Ishikawa (cell line): ENCODE data around the gene CLSTN2.

Experiments used
- CEBPB ChIP-seq: IDR thresholded peaks from 2 replicates; pipeline ENCODE4 v1.6.1; 2012
- CREB1 ChIP-seq: IDR thresholded peaks from 2 replicates; pipeline ENCODE4 v1.6.1; 2012; ENCODE audit warnings: low read depth
- EGR1 ChIP-seq: IDR thresholded peaks from 2 replicates; pipeline ENCODE4 v1.6.1; 2012
- EP300 ChIP-seq: IDR thresholded peaks from 2 replicates; pipeline ENCODE4 v1.6.1; 2012; ENCODE audit warnings: borderline replicate concordance
- FOXM1 ChIP-seq: IDR thresholded peaks from 2 replicates; pipeline ENCODE4 v1.6.1; 2012; ENCODE audit warnings: low read depth, borderline replicate concordance
- MAX ChIP-seq: IDR thresholded peaks from 2 replicates; pipeline ENCODE4 v1.6.1; 2012
- NFIC ChIP-seq: IDR thresholded peaks from 2 replicates; pipeline ENCODE4 v1.6.1; 2012
- RAD21 ChIP-seq: IDR thresholded peaks from 2 replicates; pipeline ENCODE4 v1.6.1; 2012; ENCODE audit warnings: low read depth
- TAF1 ChIP-seq: IDR thresholded peaks from 2 replicates; pipeline ENCODE4 v1.6.1; 2012; ENCODE audit warnings: low read depth, mild to moderate bottlenecking
- TCF12 ChIP-seq: IDR thresholded peaks from 2 replicates; pipeline ENCODE4 v1.6.1; 2012; ENCODE audit warnings: low read depth
- TEAD4 ChIP-seq: IDR thresholded peaks from 2 replicates; pipeline ENCODE4 v1.6.1; 2012
- YY1 ChIP-seq: IDR thresholded peaks from 2 replicates; pipeline ENCODE4 v1.6.1; 2012; ENCODE audit warnings: low read depth
- ZBTB7A ChIP-seq: IDR thresholded peaks from 2 replicates; pipeline ENCODE4 v1.6.1; 2012; ENCODE audit warnings: low read depth
- TF ChIP-seq, protein P1 (sequence below): IDR thresholded peaks from 2 replicates; pipeline ENCODE4 v1.6.1; 2012; ENCODE audit warnings: low read depth, mild to moderate bottlenecking
- TF ChIP-seq, protein P2 (sequence below): IDR thresholded peaks from 2 replicates; pipeline ENCODE4 v1.6.1; 2012

CLSTN2 gene

GRCh38 chr3:139940622-139941021, 5.6 kb downstream of the CLSTN2 start:
- TF ChIP-seq ZBTB7A (no peak), NFIC (no peak), TEAD4 (no peak), TCF12 (no peak), EP300 (no peak), MAX (no peak), EGR1 (no peak), YY1 (no peak), CEBPB (no peak), FOXM1 (no peak)
- TF ChIP-seq, protein P1, sequence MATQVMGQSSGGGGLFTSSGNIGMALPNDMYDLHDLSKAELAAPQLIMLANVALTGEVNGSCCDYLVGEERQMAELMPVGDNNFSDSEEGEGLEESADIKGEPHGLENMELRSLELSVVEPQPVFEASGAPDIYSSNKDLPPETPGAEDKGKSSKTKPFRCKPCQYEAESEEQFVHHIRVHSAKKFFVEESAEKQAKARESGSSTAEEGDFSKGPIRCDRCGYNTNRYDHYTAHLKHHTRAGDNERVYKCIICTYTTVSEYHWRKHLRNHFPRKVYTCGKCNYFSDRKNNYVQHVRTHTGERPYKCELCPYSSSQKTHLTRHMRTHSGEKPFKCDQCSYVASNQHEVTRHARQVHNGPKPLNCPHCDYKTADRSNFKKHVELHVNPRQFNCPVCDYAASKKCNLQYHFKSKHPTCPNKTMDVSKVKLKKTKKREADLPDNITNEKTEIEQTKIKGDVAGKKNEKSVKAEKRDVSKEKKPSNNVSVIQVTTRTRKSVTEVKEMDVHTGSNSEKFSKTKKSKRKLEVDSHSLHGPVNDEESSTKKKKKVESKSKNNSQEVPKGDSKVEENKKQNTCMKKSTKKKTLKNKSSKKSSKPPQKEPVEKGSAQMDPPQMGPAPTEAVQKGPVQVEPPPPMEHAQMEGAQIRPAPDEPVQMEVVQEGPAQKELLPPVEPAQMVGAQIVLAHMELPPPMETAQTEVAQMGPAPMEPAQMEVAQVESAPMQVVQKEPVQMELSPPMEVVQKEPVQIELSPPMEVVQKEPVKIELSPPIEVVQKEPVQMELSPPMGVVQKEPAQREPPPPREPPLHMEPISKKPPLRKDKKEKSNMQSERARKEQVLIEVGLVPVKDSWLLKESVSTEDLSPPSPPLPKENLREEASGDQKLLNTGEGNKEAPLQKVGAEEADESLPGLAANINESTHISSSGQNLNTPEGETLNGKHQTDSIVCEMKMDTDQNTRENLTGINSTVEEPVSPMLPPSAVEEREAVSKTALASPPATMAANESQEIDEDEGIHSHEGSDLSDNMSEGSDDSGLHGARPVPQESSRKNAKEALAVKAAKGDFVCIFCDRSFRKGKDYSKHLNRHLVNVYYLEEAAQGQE: no peak

DNA sequence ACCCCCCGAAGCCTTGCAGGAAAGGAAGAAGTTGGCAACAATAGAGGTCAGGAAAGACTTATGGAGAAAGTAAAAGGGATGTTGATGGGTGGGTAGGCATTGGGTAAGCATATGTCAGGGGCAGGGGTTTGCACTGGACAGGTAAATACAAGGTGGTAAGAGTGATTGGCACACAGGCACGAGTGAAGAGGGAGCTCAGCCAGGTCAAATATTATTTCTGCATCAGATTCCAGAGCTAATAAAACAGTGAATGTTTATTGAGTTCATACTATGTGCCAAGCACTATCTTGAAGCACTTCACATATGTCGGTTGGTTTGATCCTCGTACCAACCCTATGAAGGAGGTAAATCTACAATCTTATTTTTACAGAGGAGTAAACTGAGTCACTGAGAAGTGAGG, 6.6 kb downstream of the CLSTN2 start:
- no peak for TF ChIP-seq EGR1
- TF ChIP-seq, protein P2, sequence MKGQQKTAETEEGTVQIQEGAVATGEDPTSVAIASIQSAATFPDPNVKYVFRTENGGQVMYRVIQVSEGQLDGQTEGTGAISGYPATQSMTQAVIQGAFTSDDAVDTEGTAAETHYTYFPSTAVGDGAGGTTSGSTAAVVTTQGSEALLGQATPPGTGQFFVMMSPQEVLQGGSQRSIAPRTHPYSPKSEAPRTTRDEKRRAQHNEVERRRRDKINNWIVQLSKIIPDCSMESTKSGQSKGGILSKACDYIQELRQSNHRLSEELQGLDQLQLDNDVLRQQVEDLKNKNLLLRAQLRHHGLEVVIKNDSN: no peak
- no peak for TF ChIP-seq ZBTB7A
- no peak for TF ChIP-seq CREB1
- TF ChIP-seq TEAD4: no peak
- TF ChIP-seq FOXM1: no peak
- TF ChIP-seq TCF12: no peak
- no peak for TF ChIP-seq MAX
- TF ChIP-seq TAF1: no peak
- TF ChIP-seq YY1: no peak
- TF ChIP-seq, protein P1: no peak
- TF ChIP-seq EP300: no peak
- no peak for TF ChIP-seq NFIC
- no peak for TF ChIP-seq CEBPB
- no peak for TF ChIP-seq RAD21

DNA sequence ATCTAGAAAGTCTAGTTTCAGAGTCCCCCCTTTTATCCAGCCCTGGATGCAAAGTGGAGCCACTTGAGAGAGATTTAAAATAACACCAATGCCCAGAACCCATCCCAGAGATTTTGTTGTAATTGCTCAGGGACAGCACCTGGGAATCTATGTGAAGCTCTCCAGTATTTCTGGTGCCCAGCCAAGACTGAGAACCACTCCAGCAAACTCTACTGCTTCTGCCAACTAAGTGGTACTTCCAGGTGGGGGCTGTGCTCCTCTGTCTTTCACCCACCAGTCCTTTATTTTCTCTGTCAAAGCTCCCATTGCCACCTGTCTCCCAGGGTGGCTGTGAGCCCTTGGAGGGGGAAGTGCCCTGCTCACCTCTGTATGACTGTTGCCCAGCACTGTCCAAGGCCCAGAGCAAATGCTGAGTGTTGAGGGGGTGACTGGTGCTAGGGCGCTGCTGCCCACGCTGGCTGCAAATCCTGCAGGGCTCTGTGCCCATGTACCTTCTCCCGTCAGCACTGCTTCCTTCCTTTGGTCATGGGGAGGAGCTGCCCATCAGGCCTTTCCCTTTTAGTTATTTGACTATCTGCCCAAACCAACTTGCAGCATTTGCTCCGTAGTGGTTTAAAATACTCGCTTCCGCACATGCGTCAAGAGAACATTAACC, 9.4 kb downstream of the CLSTN2 start:
- TF ChIP-seq YY1 (no peak), TAF1 (no peak), TEAD4 (no peak), FOXM1 (no peak), EP300 (no peak)

DNA sequence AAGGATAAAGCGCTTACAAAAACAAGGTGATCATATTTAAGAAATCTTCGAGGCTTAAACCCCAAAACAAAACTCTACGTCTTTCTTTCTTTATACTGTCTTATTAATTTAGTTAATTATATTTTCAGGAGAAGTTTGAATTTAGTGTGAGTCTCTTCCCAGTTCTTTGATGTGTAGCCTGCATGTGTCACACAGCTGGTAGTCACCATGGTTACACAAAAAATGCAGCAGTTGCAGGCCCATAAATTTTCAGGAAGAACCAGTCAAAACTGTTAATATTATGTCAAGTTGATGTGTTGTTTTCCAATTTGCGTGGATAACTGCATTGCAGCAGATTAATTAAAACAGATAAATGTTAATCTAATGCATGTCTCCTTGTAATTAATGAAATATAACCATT, 10.4 kb downstream of the CLSTN2 start:
- no peak for TF ChIP-seq TAF1
- TF ChIP-seq, protein P1: no peak
- no peak for TF ChIP-seq FOXM1
- no peak for TF ChIP-seq YY1

- TF ChIP-seq EGR1 (no peak), MAX (no peak), CEBPB (no peak), NFIC (no peak), TCF12 (no peak), ZBTB7A (no peak), RAD21 (no peak), TAF1 (no peak), FOXM1 (no peak), YY1 (no peak), EP300 (no peak), TEAD4 (no peak)
- TF ChIP-seq, protein P2: no peak
Observed at GRCh38 chr3:139945942-139946341, 11.0 kb downstream of the CLSTN2 start.
